Activated gamma-delta T cell treated with Interleukin-2 at 50 U/mL for 16 hours (primary cell): ENCODE results near the gene RNPS1.

Experiments used
- DNase-seq: peaks from one replicate; pipeline ENCODE4 v3.0.0-alpha.2; 2020

The RNPS1 gene

GRCh38 chr16:2267913-2268666 lies at the start of gene RNPS1:
RNPS1 (minus strand) TSS chr16:2268126; CDS start chr16:2264643, 3,483 bp downstream.
- DNase-seq: peak; percentile 93

- no peak for DNase-seq
Observed at GRCh38 chr16:2317231-2318020, 49.5 kb upstream of the RNPS1 start.

- DNase-seq: no peak
Observed at GRCh38 chr16:2308089-2308962, 40.4 kb upstream of the RNPS1 start.

- DNase-seq: no peak
Observed at GRCh38 chr16:2299915-2300192, 31.9 kb upstream of the RNPS1 start.

- DNase-seq: no peak
Observed at GRCh38 chr16:2299121-2299914, 31.4 kb upstream of the RNPS1 start.

- no peak for DNase-seq
Observed at GRCh38 chr16:2298621-2299020, 30.7 kb upstream of the RNPS1 start.

GRCh38 chr16:2297506-2297860 lies 29.6 kb upstream of the RNPS1 start:
- DNase-seq: no peak

- DNase-seq: no peak
Observed at GRCh38 chr16:2296661-2297505, 29.0 kb upstream of the RNPS1 start.

GRCh38 chr16:2295056-2295798 lies 27.3 kb upstream of the RNPS1 start:
- DNase-seq: no peak

GRCh38 chr16:2292221-2292620 lies 24.3 kb upstream of the RNPS1 start:
- no peak for DNase-seq

GRCh38 chr16:2289282-2289681 lies 21.4 kb upstream of the RNPS1 start:
- DNase-seq: no peak

GRCh38 chr16:2288726-2289125 lies 20.8 kb upstream of the RNPS1 start:
- DNase-seq: no peak

GRCh38 chr16:2287916-2288547 lies 20.1 kb upstream of the RNPS1 start:
- DNase-seq: no peak

- DNase-seq: no peak
Observed at GRCh38 chr16:2286550-2286949, 18.6 kb upstream of the RNPS1 start.

- no peak for DNase-seq
Observed at GRCh38 chr16:2285731-2286191, 17.8 kb upstream of the RNPS1 start.

GRCh38 chr16:2284797-2285576 lies 17.1 kb upstream of the RNPS1 start:
- DNase-seq: no peak

- DNase-seq: no peak
Observed at GRCh38 chr16:2284001-2284770, 16.3 kb upstream of the RNPS1 start.

GRCh38 chr16:2282866-2283555 lies 15.1 kb upstream of the RNPS1 start:
- no peak for DNase-seq
